ENCODE measurements around the gene BTN2A1.

BTN2A1 gene

DNA sequence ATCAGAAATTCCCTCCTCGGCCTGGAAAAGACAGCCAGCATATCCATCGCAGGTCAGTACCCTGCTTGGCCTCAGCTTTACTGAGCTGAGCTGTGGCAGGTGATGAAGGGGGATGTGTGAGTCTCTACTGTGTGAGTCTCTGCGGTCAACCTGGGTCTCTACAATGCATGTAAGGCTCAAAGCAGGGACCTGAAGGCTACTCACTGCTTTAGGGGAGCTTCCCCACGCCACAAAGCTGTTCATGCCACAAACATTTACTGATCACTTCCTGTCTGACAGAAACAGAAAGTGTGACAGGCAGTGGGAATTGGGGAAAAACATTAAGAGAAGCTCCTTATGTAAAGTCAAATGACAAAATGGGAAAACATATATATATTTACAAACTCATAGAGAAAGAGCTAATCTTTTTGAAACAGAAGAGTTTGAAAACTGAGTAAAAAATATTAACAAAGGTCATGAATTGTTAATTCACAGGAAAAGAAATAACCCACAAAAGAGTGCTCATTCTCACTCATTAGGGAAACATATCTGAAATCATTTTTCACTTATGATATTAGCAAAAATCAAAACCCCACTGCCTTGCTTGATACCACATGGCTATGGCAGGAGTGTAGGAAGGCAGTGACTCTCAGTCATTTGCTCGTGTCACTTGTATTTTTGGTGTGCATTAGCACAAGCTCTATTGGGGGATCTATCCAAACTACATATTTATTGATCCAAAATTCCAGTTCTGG, 11.7 kb upstream of the BTN2A1 start:
- no peak for DNase-seq (ENCODE audit: low read depth)
- H3K4me3 ChIP-seq (ENCODE audit: low read length): no peak overlapping the region
- TF ChIP-seq CTCF (conservative IDR thresholded peaks at IDR 0.05; ENCODE audit: low read depth, low read length): no peak

DNA sequence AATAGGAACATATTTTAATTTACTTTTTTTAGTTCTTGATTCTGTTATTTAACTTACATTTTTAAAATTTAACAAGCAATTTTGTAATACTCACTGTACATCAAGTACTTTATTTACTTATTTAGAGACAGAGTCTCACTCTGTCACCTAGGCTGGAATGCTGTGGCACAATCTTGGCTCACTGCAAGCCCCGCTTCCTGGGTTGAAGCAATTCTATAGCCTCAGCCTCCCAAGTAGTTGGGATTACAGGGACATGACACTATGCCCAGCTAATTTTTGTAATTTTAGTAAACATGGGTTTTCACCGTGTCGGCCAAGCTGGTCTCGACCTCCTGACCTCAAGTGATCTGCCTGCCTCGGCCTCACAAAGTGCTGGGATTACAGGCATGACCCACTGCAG, 10.5 kb upstream of the BTN2A1 start:
- no peak overlapping the region for H3K4me3 ChIP-seq (ENCODE audit: low read length)
- DNase-seq (ENCODE audit: low read depth): no peak
- TF ChIP-seq CTCF (conservative IDR thresholded peaks at IDR 0.05; ENCODE audit: low read depth, low read length): no peak

DNA sequence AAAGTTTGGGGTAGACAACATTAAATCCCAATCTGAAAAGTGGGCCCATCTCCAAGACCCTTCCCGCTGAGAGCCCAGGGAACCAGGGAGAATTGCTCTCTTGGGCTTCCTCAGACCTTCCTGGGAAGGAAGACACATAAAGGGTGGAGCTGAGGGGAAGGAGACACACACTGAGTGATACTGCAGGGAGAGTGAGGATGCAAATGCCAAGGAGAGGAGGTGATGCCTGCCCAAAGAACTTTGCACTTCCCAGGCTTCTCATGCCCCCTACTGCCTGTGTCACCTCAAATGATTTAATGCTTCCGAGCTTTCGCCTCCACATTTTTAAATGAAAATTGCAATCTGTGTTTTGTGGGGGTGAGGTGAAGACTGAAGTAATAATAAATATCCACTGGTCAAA, 7.5 kb upstream of the BTN2A1 start:
- DNase-seq (ENCODE audit: low read depth): no peak
- no peak for TF ChIP-seq CTCF (conservative IDR thresholded peaks at IDR 0.05; ENCODE audit: low read depth, low read length)
- no peak overlapping the region for H3K4me3 ChIP-seq (ENCODE audit: low read length)

- no peak overlapping the region for H3K4me3 ChIP-seq (ENCODE audit: low read length)
- no peak for TF ChIP-seq CTCF (conservative IDR thresholded peaks at IDR 0.05; ENCODE audit: low read depth, low read length)
- DNase-seq (ENCODE audit: low read depth): no peak
These were observed 5.0 kb upstream of the BTN2A1 start for GRCh38 chr6:26452631-26453235.

DNA sequence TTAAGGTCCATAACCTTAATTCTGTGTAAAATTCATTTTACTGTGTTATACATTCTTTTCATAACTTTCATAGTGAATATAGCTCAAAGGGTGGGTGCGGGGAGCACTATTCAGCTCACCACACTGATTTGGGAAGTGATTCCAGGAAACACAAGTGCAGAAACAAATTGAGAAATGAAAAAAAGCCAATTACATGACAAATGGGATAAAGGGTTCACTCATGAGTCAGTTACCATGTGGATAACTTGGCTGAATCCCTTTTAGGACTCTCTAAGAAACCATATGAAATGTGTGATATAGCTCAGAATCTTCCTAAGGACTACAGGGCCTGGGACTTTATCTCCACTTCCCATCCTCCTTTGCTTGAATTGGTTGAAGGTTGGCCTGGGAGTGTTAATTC, 3.1 kb upstream of the BTN2A1 start:
- no peak for DNase-seq (ENCODE audit: low read depth)
- no peak for TF ChIP-seq CTCF (conservative IDR thresholded peaks at IDR 0.05; ENCODE audit: low read depth, low read length)
- no peak overlapping the region for H3K4me3 ChIP-seq (ENCODE audit: low read length)

GRCh38 chr6:26455357-26455970, 2.3 kb upstream of the BTN2A1 start:
- no peak for TF ChIP-seq CTCF (conservative IDR thresholded peaks at IDR 0.05; ENCODE audit: low read depth, low read length)
- no peak overlapping the region for H3K4me3 ChIP-seq (ENCODE audit: low read length)
- DNase-seq (ENCODE audit: low read depth): no peak
